ENCODE measurements around the gene PRAC1. TPM values are rescaled to one million over a fixed set of nuclear protein-coding genes. Genes with fewer than 3 reads are reported as not detected.

The PRAC1 gene
- total RNA-seq (not detected in 2 replicates), polyA plus RNA-seq (not detected in 2 replicates), polyA minus RNA-seq (not detected in 2 replicates), Bru-seq, nascent RNA (not detected), BruChase-seq, experiment 1, labeled RNA remaining after a 6-hour chase (not detected), BruChase-seq, experiment 2, labeled RNA remaining after a 2-hour chase (not detected)
- polyA plus RNA-seq (2011; cell fraction: cytosol; rRNA removed) = not detected in 2 replicates
- polyA plus RNA-seq (2011; cell fraction: nucleus; rRNA removed) = not detected in 2 replicates
- not detected in 2 replicates for polyA plus RNA-seq (2012)
- polyA minus RNA-seq (2011; cell fraction: cytosol; rRNA and poly(A)+ RNA removed) = not detected
- polyA minus RNA-seq (2011; cell fraction: nucleus; rRNA and poly(A)+ RNA removed) = not detected in 2 replicates
- long read RNA-seq = 0 reads

DNA sequence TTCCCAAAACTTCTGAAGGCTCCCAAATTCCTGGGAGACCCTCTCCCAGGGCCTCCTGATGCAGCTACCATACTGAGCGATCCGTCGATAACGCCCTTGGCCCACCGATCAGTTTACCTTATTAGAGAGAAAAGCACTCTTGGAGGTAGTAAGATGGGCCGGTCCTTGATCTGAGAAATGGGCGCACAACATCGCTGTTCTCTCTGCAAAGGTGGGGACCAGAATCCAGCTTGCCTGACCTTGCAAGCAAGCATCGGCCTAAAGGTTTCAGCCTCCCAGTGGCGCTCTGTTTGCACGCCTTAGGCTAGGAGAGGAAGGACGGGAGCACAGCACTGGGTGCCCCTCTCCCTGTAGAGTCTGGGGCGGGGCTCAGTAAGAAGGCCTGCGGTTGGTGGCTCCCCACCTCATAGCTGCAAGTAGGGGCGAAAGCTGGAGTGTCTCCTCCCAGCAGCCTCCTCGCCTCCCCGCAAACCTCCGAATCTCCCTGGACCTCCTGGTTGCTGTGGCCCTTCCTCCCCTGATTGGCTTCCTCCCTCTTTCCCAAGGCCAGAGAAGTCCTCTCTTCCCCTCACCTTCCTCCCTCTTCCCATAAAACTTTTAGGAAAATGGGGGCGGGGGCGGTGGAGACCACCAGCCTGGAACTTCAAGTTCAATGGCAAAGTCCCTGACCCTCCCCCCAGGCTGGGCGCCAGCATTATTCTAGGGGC lies at the start of gene PRAC1:
TSS of gene PRAC1 (minus strand) at position 318 of the 707 bp plus-strand sequence. CDS start at position 192, 126 bp downstream.
- no peaks in the 10 kb centered on the region for H4K20me1 ChIP-seq (replicated peaks; ENCODE audit: control insufficient read depth, extremely low read depth, insufficient read depth, low read length)
- no peak within 1 kb of the TSS for H3K9ac ChIP-seq (replicated peaks; ENCODE audit: extremely low read depth, insufficient read depth, low read length)
- peaks cover 8% of the 10 kb centered on the region for H3K4me1 ChIP-seq (ENCODE audit: control insufficient read depth, extremely low read depth, insufficient read depth, low read length)
- H3K9me1 ChIP-seq (replicated peaks; ENCODE audit: control insufficient read depth, extremely low read depth, insufficient read depth, low read length) = no peaks in the 10 kb centered on the region
- DNase-seq (ENCODE audit: low read depth, low spot score) = no peak
- no peak within 1 kb of the TSS for H3K27ac ChIP-seq (ENCODE audit: insufficient read depth, low read depth, low read length)
- no peak within 1 kb of the TSS for H3K4me3 ChIP-seq (replicated peaks in 1 of 3; ENCODE audit: insufficient read depth in 1 of 3, low read depth in 1 of 3, low read length in 3 of 3)
- H3K9me3 ChIP-seq (replicated peaks; ENCODE audit: control insufficient read depth, insufficient read depth, low read length) = no peaks in the 10 kb centered on the region
- H3K79me2 ChIP-seq (ENCODE audit: control insufficient read depth, insufficient read depth, low read length) = no peaks in the 10 kb centered on the region
- H3K27me3 ChIP-seq (ENCODE audit: control insufficient read depth in 2 of 2, insufficient read depth in 2 of 2, low read length in 2 of 2) = peaks cover 92 to 99% of the 10 kb centered on the region in 2 experiments
- H2AFZ ChIP-seq (ENCODE audit: low read depth, low read length) = no peak within 1 kb of the TSS
- no peaks in the 10 kb centered on the region for H3K36me3 ChIP-seq (ENCODE audit: control insufficient read depth in 2 of 2, extremely low read depth in 1 of 2, insufficient read depth in 2 of 2, low read length in 2 of 2)
- intact Hi-C loops (cut with micrococcal nuclease) (no loop called here), dilution Hi-C loops (cut with MboI; ENCODE audit: extremely low pct_ligation_motif_present, low sequenced_read_pairs) (no loop called here)
- FAIRE-seq = no peak
- no peak for TF ChIP-seq POLR2A (IDR thresholded peaks at IDR 0.05; ENCODE audit: low read depth, low read length)
- TF ChIP-seq CTCF (IDR thresholded peaks at IDR 0.05; ENCODE audit: extremely low read depth in 1 of 2, insufficient read depth in 1 of 2, low read depth in 1 of 2, low read length in 2 of 2) = no peak
- TF ChIP-seq EZH2 (IDR thresholded peaks at IDR 0.05; ENCODE audit: borderline replicate concordance, low read depth, low read length, severe bottlenecking) = peak; percentile 85
- POLR2A ChIA-PET = no interaction called here
- no peak within 1 kb of the TSS for H3K4me2 ChIP-seq (ENCODE audit: insufficient read depth, low read length)
- BruUV-seq (replicated peaks) = no TSS peak
- CTCF ChIA-PET = interaction anchor here (1.2 to 7.5 kb wide), 6 partner anchors 11 to 156 kb away, joined by 7 to 171 read pairs (median 27); no protein-coding TSS in a partner anchor
